Measurements from ENCODE around the gene GALNT9.

Gene GALNT9

GRCh38 chr12:132292328-132293319, 36.8 kb downstream of the GALNT9 start:
- DNase-seq (ENCODE audit: low read depth), result no peak

- DNase-seq (ENCODE audit: low read depth), result no peak
Observed at GRCh38 chr12:132291402-132292175, 37.8 kb downstream of the GALNT9 start.

- no peak for DNase-seq (ENCODE audit: low read depth)
Observed at GRCh38 chr12:132290203-132290540, 39.2 kb downstream of the GALNT9 start.

GRCh38 chr12:132289356-132290202, 39.8 kb downstream of the GALNT9 start:
- no peak for DNase-seq (ENCODE audit: low read depth)

- DNase-seq (ENCODE audit: low read depth), result no peak
Observed at GRCh38 chr12:132288516-132289215, 40.7 kb downstream of the GALNT9 start.

GRCh38 chr12:132287391-132288238, 41.8 kb downstream of the GALNT9 start:
- DNase-seq (ENCODE audit: low read depth), result no peak

- no peak for DNase-seq (ENCODE audit: low read depth)
Observed at GRCh38 chr12:132286912-132287311, 42.5 kb downstream of the GALNT9 start.

GRCh38 chr12:132285991-132286681, 43.3 kb downstream of the GALNT9 start:
- no peak for DNase-seq (ENCODE audit: low read depth)

- no peak for DNase-seq (ENCODE audit: low read depth)
Observed at GRCh38 chr12:132284827-132285741, 44.3 kb downstream of the GALNT9 start.

- no peak for DNase-seq (ENCODE audit: low read depth)
Observed at GRCh38 chr12:132284071-132284826, 45.1 kb downstream of the GALNT9 start.

- no peak for DNase-seq (ENCODE audit: low read depth)
Observed at GRCh38 chr12:132282950-132283771, 46.2 kb downstream of the GALNT9 start.

- DNase-seq (ENCODE audit: low read depth), result no peak
Observed at GRCh38 chr12:132282031-132282949, 47.1 kb downstream of the GALNT9 start.

GRCh38 chr12:132281038-132281437, 48.4 kb downstream of the GALNT9 start:
- no peak for DNase-seq (ENCODE audit: low read depth)

- no peak for DNase-seq (ENCODE audit: low read depth)
Observed at GRCh38 chr12:132280406-132280805, 49.0 kb downstream of the GALNT9 start.

- no peak for DNase-seq (ENCODE audit: low read depth)
Observed at GRCh38 chr12:132279930-132280329, 49.5 kb downstream of the GALNT9 start.
